Heart right ventricle (tissue), 16 donors: Measurements from ENCODE around the gene PYCR2. TPM values are rescaled to one million over a fixed set of nuclear protein-coding genes. Genes with fewer than 3 reads are reported as not detected.

Experiments used
- ATAC-seq, 8 donors: fragments of 200-7000 bp; cut with Tn5 transposase; one replicate each; pipeline ENCODE4 v1.9.1; 2020; ENCODE audit warnings: mild to moderate bottlenecking in 8 of 8, moderate library complexity in 8 of 8, moderate number of reproducible peaks in 1 of 8
- DNase-seq, 2 donors: peaks; one replicate each; pipeline ENCODE4 v3.0.0-alpha.2; 2020
- H3K27ac ChIP-seq, 10 donors: fragments of 200-600 bp; sonication (generic) in 2 of 10; one replicate each; pipeline versions ENCODE4 v1.5.0 to v1.8.0; 2020 to 2022; ENCODE audit warnings: mild to moderate bottlenecking in 3 of 10
- H3K27me3 ChIP-seq, 7 donors: fragments of 200-600 bp; one replicate each; pipeline ENCODE4 v1.8.0; 2021 to 2022; ENCODE audit warnings: mild to moderate bottlenecking in 2 of 7
- H3K36me3 ChIP-seq, 9 donors: fragments of 200-600 bp; sonication (generic) in 1 of 9; one replicate each; pipeline versions ENCODE4 v1.5.0 to v1.8.0; 2020 to 2022; ENCODE audit warnings: mild to moderate bottlenecking in 2 of 9
- H3K4me1 ChIP-seq, 9 donors: fragments of 200-600 bp; sonication (generic) in 1 of 9; one replicate each; pipeline versions ENCODE4 v1.5.0 to v1.8.0; 2020 to 2022; ENCODE audit warnings: mild to moderate bottlenecking in 4 of 9
- H3K4me3 ChIP-seq, 10 donors: fragments of 200-600 bp; sonication (generic) in 2 of 10; one replicate each; pipeline versions ENCODE4 v1.5.0 to v1.8.0; 2020 to 2022; ENCODE audit warnings: mild to moderate bottlenecking in 7 of 10, moderate library complexity in 2 of 10
- H3K9me3 ChIP-seq, 11 donors: fragments of 200-600 bp in 10 of 11; sonication (generic) in 2 of 11; one replicate each; pipeline versions ENCODE4 v1.5.0 to v1.8.0; 2013 to 2022; ENCODE audit warnings: mild to moderate bottlenecking in 2 of 11, control low read depth in 1 of 11, moderate library complexity in 1 of 11
- WGBS, 2 donors: extraction: QIAGEN DNeasy Blood & Tissue Kit; methylation state at CpG; one replicate each; pipeline ENCODE4 v1.1.7; 2013; ENCODE audit warnings: inconsistent platforms in 1 of 2; 5-methylcytosine and 5-hydroxymethylcytosine counted together
- intact Hi-C, 10 donors: fragments of 100-400 bp; cut with DNase I; formaldehyde crosslinking; loops; one replicate each; pipeline versions ENCODE4 v1.11.1 to v1.14.2; 2022
- polyA plus RNA-seq, 2 donors: library from polyadenylated mRNA; stranded (reverse); fragments of 200-250 nt; gene quantifications; one replicate each; pipeline ENCODE4 v1.2.3, GENCODE V29; 2013
- total RNA-seq, 10 donors: library from RNA; stranded (reverse); fragmentation: NEBNext Ultra II Directional in 3 of 10; extraction: Animal tissue kit (Norgen Biotek cat#: 25700) in 3 of 10; gene quantifications; one replicate each; pipeline versions ENCODE4 v1.2.1 to v1.2.4, GENCODE V29; 2021 to 2023
- TF ChIP-seq, protein P1 (sequence below), 9 donors: fragments of 200-600 bp; sonication (generic) in 2 of 9; IDR thresholded peaks; one replicate each; pipeline versions ENCODE4 v1.5.0 to v1.8.0; 2021 to 2022; ENCODE audit warnings: antibody characterized with exemption in 9 of 9, mild to moderate bottlenecking in 5 of 9, moderate library complexity in 1 of 9
- donor health status: Arrhythmogenic right ventricular cardiomyopathy.
- donor health status: ischemic (EF 13 %, LVEDD 7.1; RV severe dilation, severe dysfunction).
- donor health status: healthy with polysubstance abuse.
- donor health status: DM: no; HTN: yes; CAD: no.
- donor health status: DM: no; HTN: no; CAD: no.
- donor health status: ischemic (EF 25% LVEDD 6.9; RV normal size, moderate dysfunction).
- donor health status: ischemic (EF 25% LVEDD 5.7; RV mildly dilated, moderate dysfunction).
- donor health status: healthy.
- donor health status: DM: yes; HTN: yes; CAD: no.
- donor health status: Ischemic cardiomyopathy.
- donor health status: ischemic (EF 35%, LVEDD 5.7; RV mildly dilated, moderate dysfunction).
- donor health status: nonischemic (EF 11% LVEDD 7.7; RV severe dilation, severe dysfunction).
- donor health status: DM: yes; HTN: yes; CAD: no.
- donor health status: PGD.
- donor health status: ischemic (EF 29% LVEDD 5.4; RV normal size, mild dysfunction).
- donor health status: nonischemic (EF 23%, LVEDD 6.1; RV moderate dilation, normal function).

The PYCR2 gene
- total and polyA plus RNA-seq, 12 donors = 42.5 to 96.0 (median 62.7) TPM

DNA sequence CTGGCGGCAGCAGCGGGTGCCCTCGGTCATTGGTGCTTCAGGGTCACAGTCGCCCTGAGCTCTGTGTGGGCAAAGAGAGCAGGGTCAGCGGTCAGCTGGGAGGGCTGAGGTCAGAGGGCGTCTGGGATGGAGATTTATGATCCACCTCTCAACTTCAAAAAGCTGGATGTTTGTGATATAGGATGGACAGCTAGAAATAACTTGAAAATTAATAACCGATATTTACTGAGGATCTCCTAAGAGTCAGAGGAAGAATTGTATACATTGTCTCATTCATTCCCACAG is 37.1 kb downstream of the PYCR2 start:
- no peaks in the 10 kb centered on the region for H3K27me3 ChIP-seq
- no peak overlapping the region for H3K27ac ChIP-seq
- DNase-seq (no peak), ATAC-seq (no peak)
- intact Hi-C loops = no loop called here
- H3K36me3 ChIP-seq = no peaks in the 10 kb centered on the region
- no peak overlapping the region for H3K4me3 ChIP-seq
- H3K9me3 ChIP-seq = no peaks in the 10 kb centered on the region
- peaks cover 0 to 40% (median 10%) of the 10 kb centered on the region in 9 donors for H3K4me1 ChIP-seq
- TF ChIP-seq, protein P1, sequence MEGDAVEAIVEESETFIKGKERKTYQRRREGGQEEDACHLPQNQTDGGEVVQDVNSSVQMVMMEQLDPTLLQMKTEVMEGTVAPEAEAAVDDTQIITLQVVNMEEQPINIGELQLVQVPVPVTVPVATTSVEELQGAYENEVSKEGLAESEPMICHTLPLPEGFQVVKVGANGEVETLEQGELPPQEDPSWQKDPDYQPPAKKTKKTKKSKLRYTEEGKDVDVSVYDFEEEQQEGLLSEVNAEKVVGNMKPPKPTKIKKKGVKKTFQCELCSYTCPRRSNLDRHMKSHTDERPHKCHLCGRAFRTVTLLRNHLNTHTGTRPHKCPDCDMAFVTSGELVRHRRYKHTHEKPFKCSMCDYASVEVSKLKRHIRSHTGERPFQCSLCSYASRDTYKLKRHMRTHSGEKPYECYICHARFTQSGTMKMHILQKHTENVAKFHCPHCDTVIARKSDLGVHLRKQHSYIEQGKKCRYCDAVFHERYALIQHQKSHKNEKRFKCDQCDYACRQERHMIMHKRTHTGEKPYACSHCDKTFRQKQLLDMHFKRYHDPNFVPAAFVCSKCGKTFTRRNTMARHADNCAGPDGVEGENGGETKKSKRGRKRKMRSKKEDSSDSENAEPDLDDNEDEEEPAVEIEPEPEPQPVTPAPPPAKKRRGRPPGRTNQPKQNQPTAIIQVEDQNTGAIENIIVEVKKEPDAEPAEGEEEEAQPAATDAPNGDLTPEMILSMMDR (IDR thresholded peaks at IDR 0.05) = no peak
- WGBS, 2 donors = 96 to 97% methylated on average over 7 of the region's 7 CpGs

DNA sequence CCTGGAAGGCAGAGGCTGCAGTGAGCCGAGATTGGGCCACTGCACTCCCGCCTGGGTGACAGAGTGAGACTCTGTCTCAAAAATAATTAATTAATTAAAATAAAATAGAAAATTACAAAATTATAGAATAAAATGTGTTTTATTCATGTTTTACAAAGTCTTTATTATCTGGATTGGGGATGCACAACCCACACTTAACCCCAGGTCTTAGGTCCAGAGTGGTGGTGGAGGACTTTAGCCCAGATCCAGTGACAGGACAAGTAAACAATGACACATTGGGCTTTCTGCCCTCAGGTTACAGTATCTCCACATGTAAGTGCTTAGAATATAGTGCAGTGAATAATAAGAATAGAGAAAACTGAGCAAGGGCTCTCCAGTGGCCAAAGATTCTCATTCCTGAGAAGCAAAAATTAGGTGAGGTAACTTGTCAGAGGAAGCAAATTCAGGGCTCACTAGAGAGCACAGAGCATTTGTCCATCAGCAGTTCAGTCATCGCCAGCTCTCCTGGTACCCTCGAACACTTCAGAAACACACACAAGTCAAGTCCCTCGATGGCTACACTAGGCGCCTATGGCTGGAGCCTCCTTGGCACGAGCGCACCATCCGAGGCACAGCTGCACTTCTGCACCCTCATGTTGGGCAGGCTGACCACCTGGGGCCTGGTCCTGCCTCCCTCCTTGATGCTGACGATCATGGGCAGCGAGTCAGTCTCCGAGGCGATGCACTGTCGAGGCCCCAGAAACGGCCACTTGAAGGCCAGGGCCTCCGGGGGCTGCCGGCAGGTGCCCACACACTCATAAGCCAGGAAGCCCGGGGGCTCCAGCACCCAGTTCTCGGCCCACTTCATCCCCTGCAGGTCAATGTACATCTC is 37.7 kb downstream of the PYCR2 start:
- TF ChIP-seq, protein P1 (IDR thresholded peaks at IDR 0.05) = no peak
- intact Hi-C loops = no loop called here
- Histone ChIP-seq H3K36me3 (no peaks in the 10 kb centered on the region), H3K4me3 (no peak overlapping the region), H3K27ac (no peak overlapping the region), H3K4me1 (peaks cover 2 to 43% (median 11%) of the 10 kb centered on the region in 9 donors), H3K9me3 (no peaks in the 10 kb centered on the region), H3K27me3 (no peaks in the 10 kb centered on the region)
- ATAC-seq (no peak), DNase-seq (no peak)
- WGBS, 2 donors = 92 to 94% methylated on average over 19 of the region's 19 CpGs

DNA sequence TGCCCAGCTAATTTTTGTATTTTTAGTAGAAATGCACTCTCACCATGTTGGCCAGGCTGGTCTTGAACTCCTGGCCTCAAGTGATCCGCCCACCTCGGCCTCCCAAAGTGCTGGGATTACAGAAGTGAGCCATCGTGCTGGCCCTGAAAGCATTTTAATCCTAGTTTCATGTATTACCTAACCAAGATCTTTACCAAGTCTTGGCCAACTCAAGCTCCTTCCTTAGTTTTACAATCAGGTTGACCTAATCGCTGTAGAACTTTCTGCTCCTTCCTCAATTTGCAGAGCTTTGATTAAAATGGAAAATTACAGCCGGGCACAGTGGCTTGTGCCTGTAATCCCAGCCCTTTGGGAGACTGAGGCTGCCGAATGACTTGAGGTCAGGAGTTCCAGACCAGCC is 38.7 kb downstream of the PYCR2 start:
- ATAC-seq (no peak), DNase-seq (no peak)
- no peaks in the 10 kb centered on the region for H3K36me3 ChIP-seq
- no peaks in the 10 kb centered on the region for H3K9me3 ChIP-seq
- WGBS, 2 donors = 94 to 96% methylated on average over 6 of the region's 6 CpGs
- H3K4me3 ChIP-seq = no peak overlapping the region
- H3K27ac ChIP-seq = no peak overlapping the region
- no peaks in the 10 kb centered on the region for H3K27me3 ChIP-seq
- intact Hi-C loops = no loop called here
- TF ChIP-seq, protein P1 (IDR thresholded peaks at IDR 0.05) = no peak
- H3K4me1 ChIP-seq = peaks cover 4 to 44% (median 22%) of the 10 kb centered on the region in 9 donors

GRCh38 chr1:225883616-225884265 is 40.3 kb downstream of the PYCR2 start:
- TF ChIP-seq, protein P1 (IDR thresholded peaks at IDR 0.05) = no peak
- WGBS, 2 donors = 91% methylated on average over 10 of the region's 11 CpGs
- peak overlapping the region in 6 of 10 donors; percentile 95 to 99 (median 98) for H3K4me3 ChIP-seq
- H3K4me1 ChIP-seq = peaks cover 19 to 48% (median 37%) of the 10 kb centered on the region in 9 donors
- peak overlapping the region in 2 of 10 donors; percentile 97 to 98 for H3K27ac ChIP-seq
- intact Hi-C loops = loop anchor here in 4 of 10 donors (1.0 to 5.0 kb wide), 3 partner anchors 28 to 71 kb away; partner anchors contain the start of gene EPHX1 (in 2 of the 4)
- no peaks in the 10 kb centered on the region for H3K36me3 ChIP-seq
- no peaks in the 10 kb centered on the region for H3K27me3 ChIP-seq
- no peaks in the 10 kb centered on the region for H3K9me3 ChIP-seq
- ATAC-seq = no peak
- DNase-seq = no peak
